Stimulated activated CD8-positive, alpha-beta memory T cell treated with anti-CD3 and anti-CD28 coated beads, Interleukin-2, amount 100 ng/mL, for 1 hour (primary cell): ENCODE results near the gene DAPK2.

Source experiments
- DNase-seq, 2 donors: peaks; one replicate each; pipeline ENCODE4 v3.0.0-alpha.2; 2020; ENCODE audit warnings: low read depth in 2 of 2

Gene DAPK2

DNA sequence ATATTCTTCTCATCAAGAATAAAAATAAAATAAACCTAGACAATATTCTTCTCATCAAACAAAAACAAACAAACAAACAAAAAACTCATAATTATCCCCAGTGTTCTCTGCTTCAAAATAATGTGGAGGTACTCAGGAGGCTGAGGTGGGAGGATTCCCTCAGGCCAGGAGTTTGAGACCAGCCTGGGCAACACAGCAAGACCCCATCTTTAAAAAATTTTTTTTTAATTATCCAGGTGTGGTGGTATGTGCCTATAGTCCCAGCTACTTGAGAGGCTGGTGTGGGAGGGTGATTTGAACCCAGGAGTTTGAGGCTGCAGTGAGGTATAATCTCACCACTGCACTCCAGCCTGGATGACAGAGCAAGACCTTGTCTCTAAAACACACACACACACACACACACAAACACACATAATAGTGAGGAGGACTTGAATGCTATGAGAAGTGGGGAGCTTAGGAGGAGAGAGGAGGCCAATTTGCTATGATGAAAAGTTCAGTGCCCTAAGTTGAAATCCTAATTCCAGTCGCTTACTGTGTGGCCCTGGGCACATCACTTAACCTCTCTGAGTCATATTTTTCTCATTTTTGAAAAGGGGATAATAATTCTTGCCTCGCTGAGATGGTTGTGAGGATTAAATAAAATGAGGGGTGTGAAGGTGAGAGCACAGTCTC lies 176.8 kb downstream of the DAPK2 start:
- no peak for DNase-seq

DNA sequence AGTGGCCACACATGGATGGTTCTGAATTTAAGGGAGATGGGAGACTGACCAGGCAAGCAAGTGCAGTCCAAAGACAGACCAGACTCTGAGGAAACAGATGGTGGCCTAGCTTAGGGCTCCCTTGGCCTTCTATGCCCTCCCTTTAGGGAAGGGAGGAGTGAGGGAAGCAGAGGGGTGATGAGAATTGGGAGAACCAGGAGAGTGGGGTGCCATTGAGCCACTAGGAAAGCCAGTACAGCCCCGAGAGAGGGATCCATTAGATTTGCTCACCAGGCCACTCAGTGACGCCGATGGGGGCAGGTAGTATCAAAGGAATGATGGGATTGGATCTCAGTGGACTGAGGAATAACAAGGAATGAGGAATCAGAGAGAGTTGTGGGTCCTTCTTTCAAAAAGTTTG lies 182.1 kb downstream of the DAPK2 start:
- no peak for DNase-seq

DNA sequence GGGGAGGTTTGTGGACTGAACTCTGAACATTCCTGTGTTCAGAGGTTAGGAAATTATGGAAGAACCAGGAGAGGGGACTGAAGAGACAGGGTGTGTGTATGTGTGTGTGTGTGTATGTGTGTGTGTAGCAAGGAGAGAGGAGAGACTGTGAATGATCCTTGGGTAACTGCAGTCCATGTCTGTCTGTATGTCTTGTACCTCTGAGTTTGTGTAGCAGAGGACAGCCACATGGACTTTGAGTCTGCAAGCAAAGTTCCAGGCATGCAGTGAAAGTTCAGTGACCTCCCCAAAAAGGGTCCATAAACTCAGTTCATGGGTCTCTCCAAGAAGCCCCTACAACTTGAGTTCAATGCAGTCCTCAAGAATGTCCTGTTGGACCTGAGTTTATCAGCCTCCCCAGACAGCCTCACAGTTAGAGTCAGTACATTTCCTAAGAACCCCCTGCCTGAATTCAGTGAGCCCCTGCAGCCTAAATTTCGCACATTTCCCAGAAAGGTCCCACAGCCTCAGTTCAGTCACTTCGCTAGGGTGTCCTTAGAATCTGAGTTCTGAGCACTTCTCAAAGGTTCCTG lies 184.3 kb downstream of the DAPK2 start:
- DNase-seq = no peak

DNA sequence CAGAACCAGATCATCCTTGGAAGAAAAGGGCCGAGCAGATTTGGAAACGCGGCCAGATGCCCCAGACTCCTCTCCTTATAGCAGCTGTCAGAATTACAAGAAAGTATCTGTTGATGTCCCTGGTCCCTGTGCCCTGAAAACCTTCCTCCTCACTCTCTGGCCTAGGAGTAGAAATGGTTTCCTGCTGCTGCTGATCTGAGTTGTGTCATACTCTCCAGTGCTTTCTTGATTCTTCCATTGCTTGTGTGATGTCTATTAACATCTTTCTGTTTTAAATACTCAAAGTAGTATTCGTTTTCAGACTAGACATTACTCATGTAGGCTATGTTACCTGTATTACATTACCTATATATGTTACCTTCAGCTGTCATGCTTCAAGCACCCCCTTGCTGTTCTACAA lies 185.7 kb downstream of the DAPK2 start:
- DNase-seq = no peak

DNA sequence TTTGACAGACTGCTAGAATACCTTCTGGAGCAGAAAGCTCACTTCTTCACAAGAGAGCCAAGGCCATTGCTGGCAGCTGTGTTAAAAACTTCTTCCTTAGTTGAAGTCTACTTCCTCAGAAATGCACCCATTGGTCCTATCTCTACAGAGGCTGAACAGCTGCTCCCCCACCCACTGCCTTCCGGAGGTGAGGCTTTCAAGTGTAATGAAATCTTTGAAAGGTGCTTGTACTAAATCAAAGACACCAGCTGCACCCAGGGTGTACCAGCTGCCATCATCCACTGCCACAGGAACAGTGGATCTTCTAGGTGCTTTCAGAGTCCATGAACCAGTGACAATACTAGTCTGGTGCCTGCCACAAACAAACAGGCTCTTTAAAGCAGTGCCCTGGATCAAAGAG lies 186.1 kb downstream of the DAPK2 start:
- peak in 1 of 2 donors; percentile 21 for DNase-seq

DNA sequence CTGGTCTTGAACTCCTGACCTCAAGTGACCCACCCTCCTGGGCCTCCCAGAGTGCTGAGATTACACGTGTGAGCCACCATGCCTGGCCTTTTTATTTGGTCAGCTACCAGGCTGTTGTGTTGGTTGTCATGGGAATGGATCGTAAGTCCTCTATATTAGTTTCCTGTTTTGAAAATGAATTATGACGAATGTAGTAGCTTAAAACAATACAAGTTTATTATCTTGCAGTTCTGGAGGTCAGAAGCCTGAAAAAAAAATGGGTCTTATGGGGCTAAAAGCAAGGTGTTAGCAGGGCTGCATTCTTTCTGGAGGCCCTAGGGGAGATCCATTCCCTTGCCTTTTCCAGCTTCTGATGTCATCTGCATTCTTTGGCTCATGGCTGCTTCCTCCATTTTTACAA lies 187.4 kb downstream of the DAPK2 start:
- DNase-seq = no peak

DNA sequence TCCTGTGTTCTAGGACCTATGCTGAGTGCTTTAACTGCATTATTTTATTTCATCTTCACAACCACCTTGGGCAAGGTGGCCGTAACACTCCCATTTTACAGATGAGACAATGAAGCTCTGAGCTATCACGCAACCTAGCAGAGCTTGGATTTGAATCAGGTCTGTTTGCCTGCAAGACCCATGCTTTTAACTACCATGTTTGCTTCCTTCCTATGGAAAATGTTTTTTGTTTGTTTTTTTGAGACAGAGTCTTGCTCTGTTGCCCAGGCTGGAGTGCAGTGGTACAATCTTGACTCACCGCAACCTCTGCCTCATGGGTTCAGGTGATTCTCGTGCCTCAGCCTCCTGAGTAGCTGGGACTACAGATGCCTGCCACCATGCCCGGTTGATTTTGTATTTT lies 187.8 kb downstream of the DAPK2 start:
- no peak for DNase-seq

DNA sequence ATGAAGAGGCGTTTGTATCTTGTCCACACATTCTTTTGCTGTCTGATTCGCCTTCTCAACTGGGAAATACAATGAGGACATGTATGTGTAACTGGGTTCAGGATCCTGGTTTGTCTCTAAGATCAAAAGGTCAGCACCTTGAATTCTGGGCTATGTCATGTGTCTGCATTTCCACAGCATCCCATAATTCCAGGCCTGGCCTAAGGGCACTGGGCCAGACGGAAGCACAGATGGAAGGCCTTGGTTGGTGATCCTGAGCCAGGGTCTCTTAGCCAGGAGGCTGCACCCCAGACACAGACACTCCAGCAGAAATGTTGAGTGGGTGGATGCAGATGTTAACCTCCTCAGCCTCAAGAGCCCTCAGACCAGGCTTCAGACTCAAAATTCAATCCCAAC lies 188.8 kb downstream of the DAPK2 start:
- no peak for DNase-seq
